Endothelial cell of umbilical vein (primary cell): ENCODE measurements around the gene CELF2. TPM values are rescaled to one million over a fixed set of nuclear protein-coding genes. Genes with fewer than 3 reads are reported as not detected.

Experiments
- BruUV-seq: library from RNA; stranded (reverse); fragments of 400-500 nt; replicated peaks from 2 replicates; lab custom pipeline; 2021; lab: Mats Ljungman, UMichigan
- CTCF ChIA-PET: fragments of 300-600, 350-600 bp; sonication (Branson Sonifier 250); formaldehyde crosslinking; loops from one replicate; lab custom pipeline; 2021; ENCODE audit warnings: antibody characterized with exemption, inconsistent platforms; lab: Charles Lee
- POLR2A ChIA-PET: fragments of 300-600, 350-600 bp; sonication (Branson Sonifier 250); formaldehyde crosslinking; loops from one replicate; lab custom pipeline; 2021; ENCODE audit warnings: antibody characterized with exemption, inconsistent platforms; lab: Charles Lee
- DNase-seq: peaks from one replicate; pipeline ENCODE4 v3.0.0-alpha.2; 2011; ENCODE audit warnings: low read depth, low spot score
- FAIRE-seq: peaks from 2 replicates; lab custom pipeline; 2011; peaks lifted over from hg19 to GRCh38; lab: Jason Lieb, UNC
- H2AFZ ChIP-seq: 2 replicates; pipeline ENCODE4 v1.6.0; 2012; ENCODE audit warnings: low read depth, low read length, control low read depth, inconsistent platforms
- H3K27ac ChIP-seq: 2 replicates; pipeline ENCODE4 v1.5.1; 2011; ENCODE audit warnings: low read depth, mild to moderate bottlenecking, control low read depth, low read length, moderate library complexity; ENCODE audit not compliant: insufficient read depth
- H3K27me3 ChIP-seq, 2 experiments: 2 replicates each; pipeline versions ENCODE4 v1.6.0 to v1.6.1; 2011; ENCODE audit warnings: low read length in 2 of 2, mixed read lengths in 1 of 2; ENCODE audit not compliant: control insufficient read depth in 2 of 2, insufficient read depth in 2 of 2
- H3K36me3 ChIP-seq, 2 experiments: 2 replicates in 1 of 2; 3 replicates in 1 of 2; pipeline ENCODE4 v1.5.1; 2011; ENCODE audit warnings: low read length in 2 of 2, mild to moderate bottlenecking in 1 of 2, moderate library complexity in 1 of 2; ENCODE audit not compliant: control insufficient read depth in 2 of 2, insufficient read depth in 2 of 2; ENCODE audit errors: extremely low read depth in 1 of 2
- H3K4me1 ChIP-seq: 3 replicates; pipeline ENCODE4 v1.5.1; 2011; ENCODE audit warnings: mild to moderate bottlenecking, low read length; ENCODE audit not compliant: control insufficient read depth, insufficient read depth; ENCODE audit errors: extremely low read depth
- H3K4me2 ChIP-seq: 2 replicates; pipeline ENCODE4 v1.6.1; 2011; ENCODE audit warnings: low read length, control low read depth, mixed read lengths; ENCODE audit not compliant: insufficient read depth
- H3K4me3 ChIP-seq, 3 experiments: fragments of 200-600 bp in 1 of 3; sonication (generic), shearing (Covaris generic) in 1 of 3; replicated peaks in 1 of 3; 2 replicates each; pipeline ENCODE4 v1.5.1; 2011 to 2016; ENCODE audit warnings: control low read depth in 3 of 3, low read length in 3 of 3, mild to moderate bottlenecking in 2 of 3, inconsistent platforms in 1 of 3, low read depth in 1 of 3, moderate library complexity in 1 of 3; ENCODE audit not compliant: insufficient read depth in 1 of 3
- H3K79me2 ChIP-seq: 2 replicates; pipeline ENCODE4 v1.6.0; 2012; ENCODE audit warnings: low read length, inconsistent platforms; ENCODE audit not compliant: control insufficient read depth, insufficient read depth
- H3K9ac ChIP-seq: replicated peaks from 2 replicates; pipeline ENCODE3; 2011; ENCODE audit warnings: low read length, control low read depth; ENCODE audit not compliant: insufficient read depth; ENCODE audit errors: extremely low read depth
- H3K9me1 ChIP-seq: replicated peaks from 3 replicates; pipeline ENCODE4 v1.6.0; 2011; ENCODE audit warnings: mild to moderate bottlenecking, low read length; ENCODE audit not compliant: control insufficient read depth, insufficient read depth; ENCODE audit errors: extremely low read depth
- H3K9me3 ChIP-seq: replicated peaks from 2 replicates; pipeline ENCODE4 v1.5.1; 2012; ENCODE audit warnings: low read length, inconsistent platforms; ENCODE audit not compliant: control insufficient read depth, insufficient read depth
- H4K20me1 ChIP-seq: replicated peaks from 2 replicates; pipeline ENCODE3; 2011; ENCODE audit warnings: mild to moderate bottlenecking, low read length; ENCODE audit not compliant: control insufficient read depth, insufficient read depth; ENCODE audit errors: extremely low read depth
- CTCF ChIP-seq, 2 donors: IDR thresholded peaks; 1 replicate in 1 of 2; 2 replicates in 1 of 2; pipeline ENCODE4 v1.5.1; 2011; ENCODE audit warnings: low read length in 2 of 2, mild to moderate bottlenecking in 2 of 2, moderate library complexity in 2 of 2, control low read depth in 1 of 2, inconsistent platforms in 1 of 2, low read depth in 1 of 2; ENCODE audit not compliant: insufficient read depth in 1 of 2; ENCODE audit errors: extremely low read depth in 1 of 2
- EZH2 ChIP-seq: IDR thresholded peaks from 2 replicates; pipeline ENCODE4 v1.6.1; 2012; ENCODE audit warnings: borderline replicate concordance, low read depth, mild to moderate bottlenecking, moderate library complexity, low read length, inconsistent platforms; ENCODE audit not compliant: severe bottlenecking
- FOS ChIP-seq: IDR thresholded peaks from 2 replicates; pipeline ENCODE4 v1.6.1; 2011; ENCODE audit warnings: mild to moderate bottlenecking, low read length, moderate library complexity, borderline replicate concordance; ENCODE audit not compliant: insufficient read depth
- GATA2 ChIP-seq: IDR thresholded peaks from 2 replicates; pipeline ENCODE4 v1.7.0; 2011; ENCODE audit warnings: low read depth, mild to moderate bottlenecking, moderate library complexity, mixed read lengths, low read length; ENCODE audit not compliant: insufficient read length, insufficient read depth
- JUN ChIP-seq: IDR thresholded peaks from 2 replicates; pipeline ENCODE4 v1.6.1; 2011; ENCODE audit warnings: borderline replicate concordance, low read depth; ENCODE audit not compliant: insufficient read length, insufficient read depth
- MYC ChIP-seq: IDR thresholded peaks from one replicate; pipeline ENCODE4 v1.6.1; 2011; ENCODE audit warnings: mild to moderate bottlenecking, low read depth, low read length
- POLR2A ChIP-seq: IDR thresholded peaks from 2 replicates; pipeline ENCODE4 v1.6.1; 2012; ENCODE audit warnings: low read depth, mild to moderate bottlenecking, control low read depth, low read length
- POLR2AphosphoS5 ChIP-seq: IDR thresholded peaks from 2 replicates; pipeline ENCODE4 v1.6.1; 2012; ENCODE audit warnings: low read depth, mild to moderate bottlenecking, control low read depth, low read length, moderate library complexity; ENCODE audit not compliant: insufficient read depth
- dilution Hi-C: fragments of 300-500 bp; cut with MboI; formaldehyde crosslinking; loops from one replicate; pipeline ENCODE4 v1.15.0; 2019; ENCODE audit warnings: low sequenced_read_pairs; ENCODE audit not compliant: extremely low pct_ligation_motif_present
- intact Hi-C: fragments of 100-400 bp; cut with micrococcal nuclease; formaldehyde crosslinking; loops from one replicate; pipeline ENCODE4 v1.10.0; 2022
- polyA plus RNA-seq, 4 experiments: library from polyadenylated mRNA; depleted of rRNA in 3 of 4; stranded (reverse) in 3 of 4; unstranded in 1 of 4; fragments of >200 nt; gene quantifications; 2 replicates each; pipeline versions ENCODE4 v1.2.1 to v1.2.3, GENCODE V29; 2011 to 2012; ENCODE audit warnings: missing spikeins in 1 of 4
- total RNA-seq: library from RNA; stranded (reverse); gene quantifications from 2 replicates; pipeline ENCODE4 v1.2.3, GENCODE V29; 2021
- TF ChIP-seq, protein P1 (sequence below): IDR thresholded peaks from 2 replicates; pipeline ENCODE4 v1.6.1; 2011; ENCODE audit not compliant: insufficient read depth, insufficient read length

Gene CELF2
- total and polyA plus RNA-seq, 2 donors (not counting 3 experiments of a cell fraction or from before 2014, with no cell fraction given), result 21.6 to 42.6 TPM

- Histone ChIP-seq H3K4me1 (no peaks in the 10 kb centered on the region), H3K79me2 (no peaks in the 10 kb centered on the region), H3K4me2 (no peak overlapping the region), H3K9me3 (no peaks in the 10 kb centered on the region), H2AFZ (no peak overlapping the region), H3K9ac (no peak overlapping the region), H3K36me3 (no peaks in the 10 kb centered on the region), H3K4me3 (no peak overlapping the region), H3K27ac (no peak overlapping the region), H4K20me1 (no peaks in the 10 kb centered on the region), H3K27me3 (no peaks in the 10 kb centered on the region), H3K9me1 (no peaks in the 10 kb centered on the region)
- TF ChIP-seq FOS, result no peak
- TF ChIP-seq POLR2AphosphoS5, result no peak
- ChIA-PET POLR2A (no interaction called here), CTCF (no interaction called here)
- DNase-seq (no peak), FAIRE-seq (no peak)
- no TSS peak for BruUV-seq
- intact Hi-C loops, result no loop called here
- dilution Hi-C loops, result no loop called here
Measured at GRCh38 chr10:11378835-11379234, 361.2 kb downstream of the CELF2 start.

DNA sequence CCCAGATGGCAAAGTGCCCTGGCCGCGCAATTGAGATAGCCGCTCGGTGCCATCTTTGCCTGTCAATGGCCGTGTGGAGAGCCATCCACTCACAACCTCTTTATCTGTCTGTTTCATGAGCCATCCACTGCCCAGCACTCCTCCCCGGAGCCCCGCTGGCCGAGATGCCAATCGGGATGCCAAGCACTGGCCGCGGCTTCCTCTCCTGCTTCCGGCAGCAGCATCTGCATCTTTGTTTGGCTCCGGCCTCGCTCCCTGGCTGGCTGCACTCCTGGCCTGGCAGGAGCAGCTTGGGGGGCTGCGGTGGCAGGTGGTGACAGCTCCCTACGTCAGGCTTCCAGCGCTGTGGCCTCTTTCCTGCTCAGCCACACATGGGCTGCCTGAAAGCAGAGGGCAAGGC lies 362.1 kb downstream of the CELF2 start:
- BruUV-seq, result no TSS peak
- H3K27ac ChIP-seq, result no peak overlapping the region
- no peaks in the 10 kb centered on the region for H3K36me3 ChIP-seq
- H2AFZ ChIP-seq, result no peak overlapping the region
- no peak overlapping the region for H3K4me3 ChIP-seq
- H3K4me2 ChIP-seq, result no peak overlapping the region
- no peak for FAIRE-seq
- no peaks in the 10 kb centered on the region for H4K20me1 ChIP-seq
- ChIA-PET POLR2A (no interaction called here), CTCF (no interaction called here)
- H3K9me3 ChIP-seq, result no peaks in the 10 kb centered on the region
- H3K4me1 ChIP-seq, result no peaks in the 10 kb centered on the region
- H3K79me2 ChIP-seq, result no peaks in the 10 kb centered on the region
- no peaks in the 10 kb centered on the region for H3K9me1 ChIP-seq
- no peaks in the 10 kb centered on the region for H3K27me3 ChIP-seq
- H3K9ac ChIP-seq, result no peak overlapping the region
- intact Hi-C loops (no loop called here), dilution Hi-C loops (no loop called here)
- TF ChIP-seq GATA2 (no peak), JUN (no peak), POLR2A (no peak), FOS (no peak), POLR2AphosphoS5 (no peak), MYC (no peak), CTCF (IDR thresholded peaks at IDR 0.05; ENCODE audit: extremely low read depth in 1 of 2, insufficient read depth in 1 of 2, low read depth in 1 of 2, low read length in 2 of 2) (no peak), EZH2 (no peak)
- TF ChIP-seq, protein P1, sequence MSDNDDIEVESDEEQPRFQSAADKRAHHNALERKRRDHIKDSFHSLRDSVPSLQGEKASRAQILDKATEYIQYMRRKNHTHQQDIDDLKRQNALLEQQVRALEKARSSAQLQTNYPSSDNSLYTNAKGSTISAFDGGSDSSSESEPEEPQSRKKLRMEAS, result no peak
- DNase-seq, result no peak
